Amniotic epithelial cell (primary cell): ENCODE data around the gene RASAL2.
"Not testable (repeated sequence)": the region's sequence is repeated elsewhere in the genome, so short reads cannot be mapped to it uniquely, and the experiment has no call there.

Experiments used
- DNase-seq: peaks from one replicate; pipeline ENCODE4 v3.0.0-alpha.2; 2010; ENCODE audit warnings: low read depth

The RASAL2 gene

GRCh38 chr1:178345807-178346206 is 251.9 kb downstream of the RASAL2 start:
- DNase-seq = peak; percentile 11

GRCh38 chr1:178349801-178350200 is 255.9 kb downstream of the RASAL2 start:
- no peak for DNase-seq

GRCh38 chr1:178351911-178352310 is 258.0 kb downstream of the RASAL2 start:
- DNase-seq = not testable (repeated sequence)

- no peak for DNase-seq
These were observed 259.0 kb downstream of the RASAL2 start for GRCh38 chr1:178352790-178353416.

GRCh38 chr1:178353524-178353923 is 259.6 kb downstream of the RASAL2 start:
- no peak for DNase-seq

GRCh38 chr1:178354816-178355215 is 260.9 kb downstream of the RASAL2 start:
- no peak for DNase-seq

GRCh38 chr1:178356299-178356698 is 262.4 kb downstream of the RASAL2 start:
- no peak for DNase-seq

GRCh38 chr1:178358456-178358855 is 264.6 kb downstream of the RASAL2 start:
- no peak for DNase-seq

GRCh38 chr1:178360421-178360820 is 266.5 kb downstream of the RASAL2 start:
- DNase-seq = no peak

- no peak for DNase-seq
These were observed 267.9 kb downstream of the RASAL2 start for GRCh38 chr1:178361847-178362246.

- peak; percentile 35 for DNase-seq
These were observed 268.8 kb downstream of the RASAL2 start for GRCh38 chr1:178362747-178363146.

GRCh38 chr1:178364782-178365181 is 270.9 kb downstream of the RASAL2 start:
- no peak for DNase-seq

GRCh38 chr1:178367151-178367550 is 273.2 kb downstream of the RASAL2 start:
- DNase-seq = no peak

GRCh38 chr1:178368208-178368607 is 274.3 kb downstream of the RASAL2 start:
- DNase-seq = no peak

GRCh38 chr1:178371235-178371634 is 277.3 kb downstream of the RASAL2 start:
- DNase-seq = peak; percentile 13

- no peak for DNase-seq
These were observed 278.1 kb downstream of the RASAL2 start for GRCh38 chr1:178371933-178372388.

- DNase-seq = peak; percentile 57
These were observed 280.1 kb downstream of the RASAL2 start for GRCh38 chr1:178374016-178374415.

- DNase-seq = no peak
These were observed 282.1 kb downstream of the RASAL2 start for GRCh38 chr1:178376008-178376407.

GRCh38 chr1:178379807-178380206 is 285.9 kb downstream of the RASAL2 start:
- no peak for DNase-seq

GRCh38 chr1:178382372-178382771 is 288.5 kb downstream of the RASAL2 start:
- peak; percentile 11 for DNase-seq

GRCh38 chr1:178385662-178386061 is 291.8 kb downstream of the RASAL2 start:
- no peak for DNase-seq

- peak; percentile 22 for DNase-seq
These were observed 294.7 kb downstream of the RASAL2 start for GRCh38 chr1:178388418-178389145.

- DNase-seq = peak; percentile 40
These were observed 295.5 kb downstream of the RASAL2 start for GRCh38 chr1:178389441-178389840.

- DNase-seq = not testable (repeated sequence)
These were observed 296.4 kb downstream of the RASAL2 start for GRCh38 chr1:178390280-178390679.
